Bronchial smooth muscle cell (primary cell): ENCODE data around the gene MRPL27. TPM values are rescaled to one million over a fixed set of nuclear protein-coding genes. Genes with fewer than 3 reads are reported as not detected.

Experiments
- total RNA-seq: library from RNA; depleted of rRNA; stranded (reverse); fragments of >200 nt; gene quantifications from 2 replicates; pipeline ENCODE4 v1.2.1, GENCODE V29; 2014

The MRPL27 gene
- total RNA-seq = 62.3 and 77.3 TPM in 2 replicates

DNA sequence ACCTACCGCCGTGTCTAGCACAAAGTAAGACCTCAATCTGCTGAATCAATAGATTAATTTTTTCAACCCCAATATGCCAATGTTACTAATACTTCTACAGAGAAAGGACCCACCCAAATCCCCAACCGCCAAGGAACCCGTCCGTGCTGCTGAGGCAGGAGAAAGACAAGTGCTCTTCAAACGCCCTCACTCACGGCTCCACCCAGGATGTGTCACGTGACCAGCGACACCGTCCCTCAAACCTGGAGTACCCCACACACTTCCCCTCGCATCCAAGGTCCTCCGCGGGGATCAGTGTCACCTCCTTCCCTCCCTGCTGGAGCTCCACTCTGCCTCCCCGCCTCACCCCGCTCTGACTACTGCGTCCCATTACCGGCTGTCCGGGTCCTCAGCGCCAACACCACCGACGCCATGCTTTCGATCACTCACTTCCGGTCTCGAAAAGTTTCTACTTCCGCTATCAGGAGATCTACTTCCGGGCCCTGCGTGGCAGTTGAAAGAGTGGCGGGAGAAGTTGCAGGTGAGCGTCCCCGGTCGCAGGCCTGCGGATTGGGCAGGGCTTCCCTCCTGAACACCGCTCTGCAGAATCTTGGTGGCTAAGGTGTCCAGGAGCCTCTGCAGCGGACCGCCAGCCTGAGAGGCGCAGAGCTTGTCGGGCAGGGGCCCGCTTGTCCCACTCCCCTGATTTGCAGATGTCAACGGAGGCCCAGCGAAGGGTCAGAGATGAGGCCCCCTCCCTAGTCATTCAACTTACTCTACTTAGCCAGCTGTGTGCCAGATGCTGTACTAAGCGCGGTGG is at the start of gene MRPL27, which contains the start of gene EME1:
TSS of gene MRPL27 (minus strand) at position 427 of the 799 bp plus-strand sequence. CDS start at position 413, 14 bp downstream.
TSS of gene EME1 (plus strand) at position 472 of the 799 bp plus-strand sequence. CDS start 1,980 bp downstream, outside the sequence.

GRCh38 chr17:50397111-50397918 is 24.3 kb upstream of the MRPL27 start, which contains the start of gene LRRC59:
LRRC59 (minus strand) TSS chr17:50397523; CDS start chr17:50397317, 206 bp downstream.

GRCh38 chr17:50345432-50346312 is 27.3 kb downstream of the MRPL27 start, which contains the start of gene XYLT2:
XYLT2 (plus strand) TSS chr17:50346126; CDS start chr17:50346141, 15 bp downstream.

Other genes starting within 250 kb of the MRPL27 start
- 1.0 and 1.6 TPM in 2 replicates for gene SAMD14, start 243.0 kb downstream of the MRPL27 start, total RNA-seq
- gene PPP1R9B, start 222.5 kb downstream of the MRPL27 start, total RNA-seq = 37.4 and 44.1 TPM in 2 replicates
- gene SGCA, start 207.2 kb downstream of the MRPL27 start, total RNA-seq = 0.26 and 0.47 TPM in 2 replicates
- gene COL1A1, start 171.6 kb downstream of the MRPL27 start, total RNA-seq = 1,180 and 1,635 TPM in 2 replicates
- gene TMEM92, start 98.7 kb downstream of the MRPL27 start, total RNA-seq = 0.09 and 0.16 TPM in 2 replicates
- gene XYLT2, start 27.1 kb downstream of the MRPL27 start, total RNA-seq = 37.4 and 45.2 TPM in 2 replicates
- 0.52 and 0.79 TPM in 2 replicates for gene EME1, start within 50 bp of the MRPL27 start, total RNA-seq
- gene LRRC59, start 24.3 kb upstream of the MRPL27 start, total RNA-seq = 84.9 and 86.1 TPM in 2 replicates
- gene ACSF2, start 53.0 kb upstream of the MRPL27 start, total RNA-seq = 47.8 and 57.2 TPM in 2 replicates
- not detected in 2 replicates for gene CHAD, start 95.7 kb upstream of the MRPL27 start, total RNA-seq
- gene RSAD1, start 105.7 kb upstream of the MRPL27 start, total RNA-seq = 20.1 and 21.3 TPM in 2 replicates
- 1.3 and 2.6 TPM in 2 replicates for gene MYCBPAP, start 135.3 kb upstream of the MRPL27 start, total RNA-seq
- not detected in 2 replicates for gene EPN3, start 159.6 kb upstream of the MRPL27 start, total RNA-seq
- gene SPATA20, start 174.0 kb upstream of the MRPL27 start, total RNA-seq = 58.0 and 67.0 TPM in 2 replicates
- gene CACNA1G, start 187.5 kb upstream of the MRPL27 start, total RNA-seq = 0.32 and 1.0 TPM in 2 replicates